GM23248 (cell line): ENCODE results near the gene AP3S2. TPM values are rescaled to one million over a fixed set of nuclear protein-coding genes. Genes with fewer than 3 reads are reported as not detected.

Source experiments
- DNase-seq: peaks from one replicate; pipeline ENCODE4 v3.0.0-alpha.2; 2015
- H2AFZ ChIP-seq: fragments of 200-600 bp; sonication (generic); 2 replicates; pipeline ENCODE4 v1.6.1; 2016; ENCODE audit warnings: antibody characterized with exemption
- H3F3A ChIP-seq: fragments of 200-600 bp; sonication (generic); 2 replicates; pipeline ENCODE4 v1.6.1; 2016; ENCODE audit warnings: mild to moderate bottlenecking, antibody characterized with exemption, mixed run types; ENCODE audit not compliant: insufficient read depth
- H3K27ac ChIP-seq: fragments of 200-600 bp; sonication (generic); 2 replicates; pipeline ENCODE4 v1.5.1; 2016; ENCODE audit warnings: mild to moderate bottlenecking
- H3K27me3 ChIP-seq: fragments of 200-600 bp; sonication (generic); replicated peaks from 2 replicates; pipeline ENCODE4 v1.6.1; 2016; ENCODE audit warnings: mild to moderate bottlenecking; ENCODE audit not compliant: insufficient read depth
- H3K36me3 ChIP-seq: fragments of 200-600 bp; sonication (generic); 2 replicates; pipeline ENCODE4 v1.6.1; 2016; ENCODE audit warnings: low read depth, mild to moderate bottlenecking
- H3K4me1 ChIP-seq: fragments of 200-600 bp; sonication (generic); 2 replicates; pipeline ENCODE4 v1.6.1; 2016; ENCODE audit warnings: mild to moderate bottlenecking; ENCODE audit not compliant: insufficient read depth
- H3K4me2 ChIP-seq: fragments of 200-600 bp; sonication (generic); one replicate; pipeline ENCODE4 v1.6.1; 2016; ENCODE audit warnings: mild to moderate bottlenecking; ENCODE audit not compliant: unreplicated experiment
- H3K4me3 ChIP-seq: fragments of 200-600 bp; sonication (generic); 2 replicates; pipeline ENCODE4 v1.5.1; 2016; ENCODE audit warnings: mild to moderate bottlenecking
- H3K79me2 ChIP-seq: fragments of 200-600 bp; sonication (generic); 2 replicates; pipeline ENCODE4 v1.6.1; 2016; ENCODE audit warnings: mild to moderate bottlenecking; ENCODE audit not compliant: insufficient read depth
- H3K9ac ChIP-seq: fragments of 200-600 bp; sonication (generic); 2 replicates; pipeline ENCODE4 v1.6.1; 2016; ENCODE audit warnings: mild to moderate bottlenecking
- H3K9me2 ChIP-seq: fragments of 200-600 bp; sonication (generic); 2 replicates; pipeline ENCODE4 v1.6.1; 2016; ENCODE audit warnings: mixed run types, mild to moderate bottlenecking, moderate library complexity; ENCODE audit not compliant: insufficient read depth
- H3K9me3 ChIP-seq: fragments of 200-600 bp; sonication (generic); one replicate; pipeline ENCODE4 v1.6.1; 2017; ENCODE audit warnings: low read depth
- H4K20me1 ChIP-seq: fragments of 200-600 bp; sonication (generic); 2 replicates; pipeline ENCODE4 v1.6.0; 2016; ENCODE audit not compliant: insufficient read depth
- EZH2 ChIP-seq: fragments of 200-600 bp; sonication (generic); IDR thresholded peaks from 2 replicates; pipeline ENCODE4 v1.6.1; 2018; ENCODE audit warnings: antibody characterized with exemption, mild to moderate bottlenecking; ENCODE audit not compliant: insufficient read depth, poor library complexity, severe bottlenecking
- EZH2phosphoT487 ChIP-seq: fragments of 200-600 bp; sonication (generic); IDR thresholded peaks from 2 replicates; pipeline ENCODE4 v1.6.1; 2018; ENCODE audit warnings: antibody characterized with exemption, moderate library complexity, mild to moderate bottlenecking, low read depth; ENCODE audit not compliant: insufficient read depth
- WGBS, 2 experiments: methylation state at CpG; one replicate each; pipeline ENCODE4 v1.1.6; 2015 to 2017; ENCODE audit warnings: low lambda C conversion rate in 2 of 2, low coverage in 1 of 2; ENCODE audit errors: missing lambda C conversion rate in 2 of 2; 5-methylcytosine and 5-hydroxymethylcytosine counted together
- in situ Hi-C: fragments of 300-500 bp; cut with MboI; formaldehyde crosslinking; loops from 2 replicates; pipeline ENCODE4 v1.15.0; 2020
- microRNA-seq: library from miRNA; unstranded; fragments of <30 nt; microRNA quantifications from one replicate; pipeline ENCODE4, GENCODE V29; 2016; ENCODE audit warnings: borderline number of aligned reads
- polyA plus RNA-seq: library from polyadenylated mRNA; unstranded; fragments of >200 nt; fragmentation: Nextera tagmentation; extraction: Ambion mirVana; gene quantifications from 2 replicates; pipeline ENCODE4 v1.2.1, GENCODE V29; 2016
- small RNA-seq: library from RNA; depleted of rRNA; stranded (forward); fragments of <200 nt; gene quantifications from one replicate; pipeline ENCODE3, GENCODE V24; 2014; ENCODE audit warnings: low read depth, low replicate concordance
- total RNA-seq: library from RNA; depleted of rRNA; stranded (reverse); fragments of >200 nt; shearing (Covaris generic); gene quantifications from 2 replicates; pipeline ENCODE4 v1.2.3, GENCODE V29; 2014; rRNA removed

AP3S2 gene
- total and polyA plus RNA-seq, 2 experiments from 2014 or later: 27.0 to 85.0 TPM

- Histone ChIP-seq H3K9me3 (no peaks in the 10 kb centered on the region), H3K9me2 (no peaks in the 10 kb centered on the region), H3F3A (peaks cover 47% of the 10 kb centered on the region), H3K9ac (no peak overlapping the region), H3K4me1 (peaks cover 36% of the 10 kb centered on the region), H3K27me3 (no peaks in the 10 kb centered on the region), H3K27ac (no peak overlapping the region), H3K36me3 (peaks cover 12% of the 10 kb centered on the region), H3K4me3 (no peak overlapping the region), H3K79me2 (no peaks in the 10 kb centered on the region), H4K20me1 (no peaks in the 10 kb centered on the region), H3K4me2 (no peak overlapping the region), H2AFZ (no peak overlapping the region)
- in situ Hi-C loops: no loop called here
- DNase-seq: no peak
- 89 to 94% methylated on average over 6 of the region's 6 CpGs for WGBS, 2 experiments
- TF ChIP-seq EZH2phosphoT487: no peak
- no peak for TF ChIP-seq EZH2
These were observed 112.7 kb downstream of the AP3S2 start for GRCh38 chr15:89781055-89781454.

GRCh38 chr15:89780601-89781000, 113.2 kb downstream of the AP3S2 start:
- Histone ChIP-seq H3K4me3 (no peak overlapping the region), H3K27ac (no peak overlapping the region), H3K36me3 (peaks cover 8% of the 10 kb centered on the region), H3K9ac (no peak overlapping the region), H3K79me2 (no peaks in the 10 kb centered on the region), H3K4me1 (peaks cover 31% of the 10 kb centered on the region), H3K9me3 (no peaks in the 10 kb centered on the region), H2AFZ (no peak overlapping the region), H3K4me2 (no peak overlapping the region), H3F3A (peaks cover 43% of the 10 kb centered on the region), H3K9me2 (no peaks in the 10 kb centered on the region), H3K27me3 (no peaks in the 10 kb centered on the region), H4K20me1 (no peaks in the 10 kb centered on the region)
- in situ Hi-C loops: no loop called here
- WGBS, 2 experiments: 87% methylated on average over 6 of the region's 6 CpGs
- no peak for DNase-seq
- no peak for TF ChIP-seq EZH2phosphoT487
- TF ChIP-seq EZH2: no peak

Small RNAs within 50 kb of the gene (microRNA-seq; reads per million reads assigned to microRNA genes)
- not detected for gene MIR5009
- gene MIR5094: not detected

Small RNAs within 50 kb of the gene (small RNA-seq; reads per million reads assigned to genes)
- gene MIR5009 (not detected), gene MIR5094 (not detected), gene RNU6-1111P (not detected), gene RNU7-111P (not detected)

Other genes starting within 250 kb of the AP3S2 start
- gene KIF7, start 238.5 kb downstream of the AP3S2 start, total RNA-seq: 25.4 and 30.0 TPM in 2 replicates
- gene KIF7, start 238.5 kb downstream of the AP3S2 start, polyA plus RNA-seq: 6.9 and 7.2 TPM in 2 replicates
- not detected in 2 replicates for gene PLIN1, start 214.6 kb downstream of the AP3S2 start, total RNA-seq
- not detected in 2 replicates for gene PLIN1, start 214.6 kb downstream of the AP3S2 start, polyA plus RNA-seq
- gene PEX11A, start 203.2 kb downstream of the AP3S2 start, total RNA-seq: 5.4 and 11.5 TPM in 2 replicates
- gene PEX11A, start 203.2 kb downstream of the AP3S2 start, polyA plus RNA-seq: 5.3 and 6.1 TPM in 2 replicates
- gene WDR93, start 203.2 kb downstream of the AP3S2 start, total RNA-seq: not detected in 2 replicates
- gene WDR93, start 203.2 kb downstream of the AP3S2 start, polyA plus RNA-seq: 0.10 TPM in 1 of 2 replicates, not detected in the other
- gene MESP1, start 142.7 kb downstream of the AP3S2 start, total RNA-seq: not detected in 2 replicates
- 0.48 and 0.63 TPM in 2 replicates for gene MESP1, start 142.7 kb downstream of the AP3S2 start, polyA plus RNA-seq
- gene MESP2, start 117.7 kb downstream of the AP3S2 start, total RNA-seq: not detected in 2 replicates
- gene MESP2, start 117.7 kb downstream of the AP3S2 start, polyA plus RNA-seq: not detected in 2 replicates
- 464 and 467 TPM in 2 replicates for gene ANPEP, start 79.1 kb downstream of the AP3S2 start, total RNA-seq
- gene ANPEP, start 79.1 kb downstream of the AP3S2 start, polyA plus RNA-seq: 568 and 585 TPM in 2 replicates
- 8.7 and 9.0 TPM in 2 replicates for gene ARPIN, start 19.0 kb upstream of the AP3S2 start, total RNA-seq
- gene ARPIN, start 19.0 kb upstream of the AP3S2 start, polyA plus RNA-seq: 5.4 and 6.0 TPM in 2 replicates
- gene ZNF710, start 107.3 kb upstream of the AP3S2 start, total RNA-seq: 12.0 and 18.2 TPM in 2 replicates
- gene ZNF710, start 107.3 kb upstream of the AP3S2 start, polyA plus RNA-seq: 2.8 and 2.9 TPM in 2 replicates
- gene IDH2, start 208.5 kb upstream of the AP3S2 start, total RNA-seq: 58.3 and 67.7 TPM in 2 replicates
- gene IDH2, start 208.5 kb upstream of the AP3S2 start, polyA plus RNA-seq: 104 and 109 TPM in 2 replicates